HG03520 (cell line): ENCODE data around the gene PRPF40B.
A peak's percentile ranks its signal among the peaks of the same experiment; 100 is the strongest.
"Not testable (repeated sequence)": the region's sequence is repeated elsewhere in the genome, so short reads cannot be mapped to it uniquely, and the experiment has no call there.

Experiments used
- ATAC-seq: cut with Tn5 transposase; IDR thresholded peaks from one replicate; pipeline ENCODE4 v1.9.1; 2021; ENCODE audit warnings: mild to moderate bottlenecking, moderate library complexity; ENCODE audit not compliant: unreplicated experiment

The PRPF40B gene

GRCh38 chr12:49623142-49623904, at the start of gene PRPF40B:
Gene PRPF40B (plus strand): TSS chr12:49623561. CDS start chr12:49623591, 30 bp downstream.
- peak; percentile 65 for ATAC-seq

DNA sequence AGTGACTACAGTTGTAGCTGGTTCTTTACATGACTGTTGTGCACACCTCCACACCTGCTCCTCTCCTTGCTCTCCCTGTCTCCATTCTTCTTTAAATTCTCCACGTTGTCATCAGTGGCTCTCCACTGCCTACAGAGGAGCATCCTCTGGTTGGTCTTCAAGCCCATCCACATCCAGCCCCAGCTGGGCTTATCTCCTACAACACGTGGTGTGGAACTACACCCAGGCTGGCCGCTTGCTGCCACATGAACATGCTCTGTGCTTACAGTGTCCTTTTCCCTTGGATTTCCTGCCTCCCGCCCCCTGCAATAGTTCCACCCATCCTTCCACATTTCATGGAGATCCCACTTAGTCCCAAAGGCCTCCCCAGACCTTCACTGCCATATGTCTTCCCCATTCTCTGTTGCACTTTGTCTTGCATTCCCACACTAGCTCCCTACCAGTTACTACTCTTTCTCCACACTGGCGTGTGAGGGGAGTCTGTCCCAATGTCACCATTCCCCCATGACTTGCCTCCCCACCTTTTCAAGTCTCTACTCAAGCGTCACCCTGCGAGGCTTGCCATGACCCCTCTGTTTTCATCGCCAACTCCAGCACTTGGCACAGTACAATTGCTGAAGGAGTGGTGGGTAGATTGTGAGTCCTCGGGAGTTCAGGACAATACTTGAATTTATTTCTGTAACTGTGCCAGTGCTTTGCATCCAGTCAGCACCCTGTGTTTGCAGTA, 45.6 kb upstream of the PRPF40B start:
- ATAC-seq = no peak

DNA sequence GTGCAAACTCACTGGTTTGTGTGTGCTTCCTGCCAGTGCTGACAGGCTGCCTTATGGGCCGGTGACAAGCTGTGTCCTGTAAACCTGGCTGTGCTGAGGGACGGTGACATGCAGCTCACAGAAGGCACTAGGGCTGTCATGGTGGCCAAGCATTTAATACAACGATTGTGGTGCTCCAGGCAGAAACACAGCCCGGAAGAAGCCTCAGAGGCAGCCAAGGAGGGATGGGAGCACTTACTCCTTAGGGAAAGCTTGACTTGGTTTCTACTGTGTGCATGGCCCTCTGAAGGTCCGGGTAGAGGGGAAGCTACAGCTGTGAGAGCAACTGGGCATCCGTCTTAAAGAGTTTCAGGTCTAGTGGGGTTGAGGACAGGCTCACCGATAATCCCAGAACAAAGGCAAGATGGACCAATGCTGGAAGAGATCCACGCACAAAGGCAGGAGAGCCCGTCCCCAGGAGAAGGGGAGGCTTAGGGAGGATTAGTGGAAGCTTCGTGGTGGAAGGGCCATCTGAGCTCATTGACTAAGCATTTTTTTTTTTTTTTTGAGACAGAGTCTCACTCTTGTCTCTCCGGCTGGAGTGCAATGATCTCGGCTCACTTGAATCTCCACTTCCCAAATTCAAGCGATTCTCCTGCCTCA, 44.8 kb upstream of the PRPF40B start:
- no peak for ATAC-seq

GRCh38 chr12:49580572-49581535, 42.5 kb upstream of the PRPF40B start:
- ATAC-seq = no peak

DNA sequence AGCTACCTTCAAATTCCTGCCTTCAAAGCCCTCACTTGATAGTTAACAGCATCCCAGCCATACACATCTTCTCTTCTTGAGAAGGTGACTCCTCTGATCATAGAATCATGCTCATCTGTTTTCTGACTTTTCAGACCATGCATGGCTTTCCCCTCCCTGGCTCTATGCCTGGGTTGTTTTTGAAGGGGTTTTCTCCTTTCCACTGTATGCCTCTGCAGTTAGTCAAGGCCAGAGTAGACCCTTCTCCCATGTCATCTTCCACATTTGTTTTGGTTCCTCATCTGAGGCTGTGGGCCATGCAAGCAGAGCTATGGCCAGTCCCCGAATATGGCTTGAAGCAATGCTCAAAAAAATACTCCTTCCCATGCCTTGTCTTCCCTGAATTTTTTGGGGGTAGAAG, 41.2 kb upstream of the PRPF40B start:
- no peak for ATAC-seq

GRCh38 chr12:49582850-49583249, 40.5 kb upstream of the PRPF40B start:
- no peak for ATAC-seq

DNA sequence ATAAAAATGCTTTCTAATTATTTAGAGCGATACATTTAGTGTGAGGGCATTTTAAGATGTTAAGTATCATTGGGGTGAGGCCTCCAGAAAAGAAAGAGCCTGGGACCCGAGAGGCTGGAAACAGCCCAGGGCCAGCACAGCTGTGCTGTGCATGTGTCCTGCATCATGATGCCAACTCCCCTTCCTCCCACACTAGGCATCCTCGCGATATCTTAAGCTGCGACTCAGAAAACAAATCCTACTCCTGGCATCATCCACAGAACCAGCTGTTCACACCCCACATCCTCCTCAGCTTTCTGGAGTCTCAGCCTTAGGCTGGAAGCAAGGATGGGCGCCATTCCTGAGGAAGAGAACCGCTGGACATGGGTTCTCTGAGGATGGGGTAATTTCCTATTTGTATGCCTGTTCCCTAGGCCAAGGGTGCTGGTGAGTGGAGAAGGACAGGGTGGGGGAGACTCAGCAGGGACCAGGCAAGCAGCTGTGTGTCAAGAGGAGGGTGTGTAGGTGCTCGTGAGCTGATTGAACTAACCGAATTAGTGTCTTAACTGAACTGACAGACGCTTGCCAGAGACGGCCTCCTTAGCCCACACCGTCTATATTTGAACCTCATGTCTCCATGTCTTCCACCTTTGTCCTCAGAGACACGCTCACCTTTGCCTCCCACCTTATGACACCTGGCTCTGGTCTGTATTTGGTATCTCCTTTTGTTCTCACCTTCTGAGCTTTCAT, 39.8 kb upstream of the PRPF40B start:
- ATAC-seq = no peak

DNA sequence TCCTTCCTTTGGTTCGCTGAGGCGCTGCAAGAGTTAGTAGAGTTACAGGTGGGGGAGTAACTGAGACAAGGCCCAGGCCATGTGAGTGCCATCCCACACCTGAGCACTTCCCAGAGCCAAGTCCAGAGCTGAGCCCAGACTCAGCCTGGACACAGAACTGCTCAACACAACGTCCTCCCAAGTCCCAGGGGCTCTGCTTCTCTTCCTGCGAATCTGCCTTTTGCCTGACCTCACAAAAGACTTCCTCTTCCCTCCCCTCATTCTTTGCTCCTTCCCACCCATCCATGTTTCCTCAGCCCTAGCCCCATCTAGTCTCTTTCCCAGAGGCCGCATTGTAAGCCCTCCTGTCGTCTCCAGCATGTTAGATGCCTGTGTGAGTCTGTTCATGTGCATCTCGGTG, 38.8 kb upstream of the PRPF40B start:
- no peak for ATAC-seq

- no peak for ATAC-seq
These were observed 37.6 kb upstream of the PRPF40B start for GRCh38 chr12:49585477-49586459.

DNA sequence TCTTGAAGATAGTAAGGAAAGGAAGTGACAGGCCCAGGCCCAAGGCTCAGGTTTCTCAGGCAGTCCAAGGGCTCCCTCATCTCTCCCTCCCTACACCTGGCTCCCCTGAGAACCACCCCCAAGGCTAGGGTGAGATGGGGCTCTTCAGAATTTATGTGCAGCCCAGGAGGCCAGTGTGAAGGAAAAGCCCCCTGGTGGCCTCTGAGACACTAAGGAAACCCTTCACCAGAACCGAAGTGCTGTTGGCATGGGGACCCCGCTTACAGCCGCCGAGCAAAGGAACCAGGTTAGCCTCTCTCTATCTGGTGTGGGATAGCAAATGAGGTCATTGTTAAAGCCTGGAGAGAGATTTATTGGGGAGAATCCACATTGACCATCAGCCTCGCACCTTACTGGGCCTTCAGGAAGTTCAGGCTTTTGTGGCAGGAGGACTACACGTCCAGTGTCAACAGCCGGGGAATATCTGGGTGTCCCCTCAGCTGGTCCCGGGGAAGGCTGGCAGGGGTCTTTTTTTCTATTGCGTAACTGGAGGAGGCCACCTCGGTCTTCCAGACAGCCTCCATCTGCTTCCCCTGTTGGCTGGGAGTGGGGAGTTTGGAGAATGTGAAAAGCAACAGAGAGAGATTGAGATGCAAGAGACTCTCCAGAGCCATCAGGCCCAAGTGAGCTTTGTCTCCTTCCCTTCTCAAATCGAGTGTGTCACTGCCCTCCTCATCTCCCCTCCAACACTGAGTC, 36.0 kb upstream of the PRPF40B start:
- ATAC-seq = no peak

- no peak for ATAC-seq
These were observed 35.1 kb upstream of the PRPF40B start for GRCh38 chr12:49588281-49588680.

GRCh38 chr12:49588721-49589516, 34.4 kb upstream of the PRPF40B start:
- no peak for ATAC-seq

- no peak for ATAC-seq
These were observed 24.8 kb upstream of the PRPF40B start for GRCh38 chr12:49598527-49598926.

- ATAC-seq = no peak
These were observed 23.4 kb upstream of the PRPF40B start for GRCh38 chr12:49599961-49600360.

DNA sequence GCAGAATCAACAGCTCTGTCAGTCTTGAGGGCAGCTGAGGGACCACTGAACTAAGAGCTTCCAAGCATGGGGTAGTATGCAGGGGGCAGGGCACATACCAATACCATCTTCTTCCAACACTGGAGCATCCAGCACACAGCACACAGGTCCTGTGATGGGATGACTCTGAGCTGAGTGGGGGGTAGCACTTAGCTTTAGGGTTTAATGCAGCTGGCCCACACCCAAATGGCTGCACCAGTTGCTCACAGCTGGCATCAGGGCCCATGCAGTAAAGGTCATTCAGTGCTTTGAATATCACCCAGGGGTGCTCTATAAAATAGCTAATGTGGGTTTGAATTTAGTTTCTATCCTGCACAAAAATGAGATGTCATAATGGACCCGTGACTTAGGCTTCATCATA, 19.6 kb upstream of the PRPF40B start:
- ATAC-seq = no peak

GRCh38 chr12:49604856-49605255, 18.5 kb upstream of the PRPF40B start:
- no peak for ATAC-seq

DNA sequence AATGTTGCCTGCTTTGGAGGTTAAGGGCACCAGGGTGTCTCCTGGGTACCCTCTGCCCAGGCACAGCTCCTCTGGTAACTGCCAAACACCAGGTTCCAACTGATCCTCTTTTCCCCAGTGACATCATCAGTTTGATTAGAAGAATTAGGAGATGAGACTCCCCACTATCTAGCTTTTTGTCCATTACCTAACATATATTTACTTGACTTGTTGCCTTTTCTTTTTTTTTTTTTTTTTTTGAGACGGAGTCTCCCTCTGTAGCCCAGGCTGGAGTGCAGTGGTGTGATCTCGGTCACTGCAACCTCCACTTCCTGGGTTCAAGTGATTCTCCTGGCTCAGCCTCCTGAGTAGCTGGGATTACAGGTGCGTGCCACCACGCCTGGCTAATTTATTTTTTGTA, 17.8 kb upstream of the PRPF40B start, which contains the start of gene FAM186B:
Gene FAM186B (minus strand): TSS at position 101 of the 400 bp plus-strand sequence. CDS start 162 bp downstream, outside the sequence.
- ATAC-seq = not testable (repeated sequence)
